Neuronal stem cell (in vitro differentiated cells): ENCODE results near the gene PCTP.
A peak's percentile ranks its signal among the peaks of the same experiment; 100 is the strongest.

Experiments used
- DNase-seq: peaks from one replicate; pipeline ENCODE4 v3.0.0-alpha.2; 2013; ENCODE audit warnings: low spot score
- H2AFZ ChIP-seq: one replicate; pipeline ENCODE4 v1.6.1; 2013; ENCODE audit warnings: mild to moderate bottlenecking, low read length, inconsistent platforms
- H2AK5ac ChIP-seq: 2 replicates; pipeline ENCODE4 v1.6.1; 2013; ENCODE audit warnings: low read depth, mild to moderate bottlenecking, inconsistent platforms, low read length, moderate library complexity, mixed read lengths
- H2BK120ac ChIP-seq: 2 replicates; pipeline ENCODE4 v1.6.1; 2013; ENCODE audit warnings: low read depth, mild to moderate bottlenecking, inconsistent platforms, low read length, moderate library complexity, mixed read lengths
- H2BK12ac ChIP-seq: one replicate; pipeline ENCODE4 v1.6.1; 2013; ENCODE audit warnings: low read length, inconsistent platforms
- H2BK15ac ChIP-seq: 2 replicates; pipeline ENCODE4 v1.6.1; 2013; ENCODE audit warnings: mild to moderate bottlenecking, low read length, inconsistent platforms, mixed read lengths
- H2BK5ac ChIP-seq: one replicate; pipeline ENCODE4 v1.6.1; 2013; ENCODE audit warnings: inconsistent platforms, mild to moderate bottlenecking, low read length, moderate library complexity
- H3K14ac ChIP-seq: one replicate; pipeline ENCODE4 v1.6.1; 2013; ENCODE audit warnings: low read length, inconsistent platforms
- H3K18ac ChIP-seq: 2 replicates; pipeline ENCODE4 v1.6.1; 2013; ENCODE audit warnings: low read length, inconsistent platforms
- H3K23ac ChIP-seq: 2 replicates; pipeline ENCODE4 v1.6.1; 2013; ENCODE audit warnings: low read depth, mild to moderate bottlenecking, mixed read lengths, low read length, inconsistent platforms; ENCODE audit not compliant: poor library complexity
- H3K27ac ChIP-seq: replicated peaks from 3 replicates; pipeline ENCODE4 v1.5.1; 2013; ENCODE audit warnings: low read length, inconsistent platforms
- H3K27me3 ChIP-seq, 3 experiments: 2 replicates each; pipeline ENCODE4 v1.6.1; 2013; ENCODE audit warnings: low read length in 3 of 3, mild to moderate bottlenecking in 2 of 3, inconsistent platforms in 1 of 3, low read depth in 1 of 3, mixed read lengths in 1 of 3, moderate library complexity in 1 of 3; ENCODE audit not compliant: control insufficient read depth in 3 of 3, insufficient read depth in 3 of 3
- H3K36me3 ChIP-seq, 2 donors: replicated peaks in 1 of 2; 2 replicates each; pipeline ENCODE4 v1.6.1; 2013; ENCODE audit warnings: low read length in 2 of 2; ENCODE audit not compliant: control insufficient read depth in 2 of 2, insufficient read depth in 2 of 2
- H3K4ac ChIP-seq: 2 replicates; pipeline ENCODE4 v1.6.1; 2013; ENCODE audit warnings: inconsistent platforms, mild to moderate bottlenecking, low read length, moderate library complexity
- H3K4me1 ChIP-seq, 2 donors: 1 replicate in 1 of 2; 2 replicates in 1 of 2; pipeline ENCODE4 v1.6.1; 2013; ENCODE audit warnings: low read length in 2 of 2, low read depth in 1 of 2; ENCODE audit not compliant: control insufficient read depth in 2 of 2, insufficient read depth in 1 of 2
- H3K4me2 ChIP-seq: one replicate; pipeline ENCODE4 v1.6.1; 2013; ENCODE audit warnings: mild to moderate bottlenecking, low read length, inconsistent platforms; ENCODE audit not compliant: insufficient read depth, poor library complexity, severe bottlenecking
- H3K4me3 ChIP-seq, 2 donors: 2 replicates each; pipeline ENCODE4 v1.5.1; 2013; ENCODE audit warnings: low read length in 2 of 2, mild to moderate bottlenecking in 2 of 2, inconsistent platforms in 1 of 2, moderate library complexity in 1 of 2
- H3K79me1 ChIP-seq: one replicate; pipeline ENCODE4 v1.6.1; 2013; ENCODE audit warnings: low read depth, mild to moderate bottlenecking, inconsistent platforms, low read length, moderate library complexity
- H3K9ac ChIP-seq: one replicate; pipeline ENCODE4 v1.6.1; 2013; ENCODE audit warnings: mild to moderate bottlenecking, low read depth, low read length, inconsistent platforms; ENCODE audit not compliant: poor library complexity
- H3K9me3 ChIP-seq, 2 donors: replicated peaks in 1 of 2; 2 replicates each; pipeline versions ENCODE3 to v1.6.1; 2013; ENCODE audit warnings: low read length in 2 of 2, mild to moderate bottlenecking in 2 of 2, inconsistent platforms in 1 of 2, low read depth in 1 of 2, mixed read lengths in 1 of 2, moderate library complexity in 1 of 2; ENCODE audit not compliant: control insufficient read depth in 2 of 2, insufficient read depth in 1 of 2
- H4K8ac ChIP-seq: one replicate; pipeline ENCODE4 v1.6.1; 2013; ENCODE audit warnings: low read depth, mild to moderate bottlenecking, inconsistent platforms, low read length, moderate library complexity
- H4K91ac ChIP-seq: one replicate; pipeline ENCODE4 v1.6.1; 2013; ENCODE audit warnings: low read length, low read depth, mild to moderate bottlenecking, inconsistent platforms; ENCODE audit not compliant: poor library complexity
- WGBS, 2 donors: extraction: QIAGEN DNeasy Blood & Tissue Kit; methylation state at CpG; one replicate each; pipeline ENCODE4 v1.1.7; 2013; ENCODE audit warnings: missing lambda C conversion rate in 2 of 2, mixed read lengths in 1 of 2; ENCODE audit not compliant: insufficient read length in 2 of 2, insufficient replicate concordance in 1 of 2; ENCODE audit errors: extremely low coverage in 2 of 2; 5-methylcytosine and 5-hydroxymethylcytosine counted together

The PCTP gene

GRCh38 chr17:55723488-55723848 lies 27.4 kb upstream of the PCTP start:
- Histone ChIP-seq H3K4me1 (peaks cover 4 to 12% of the 10 kb centered on the region in 2 donors), H3K18ac (no peak overlapping the region)

GRCh38 chr17:55726440-55726839 lies 24.4 kb upstream of the PCTP start:
- Histone ChIP-seq H2BK120ac (no peak overlapping the region), H3K18ac (no peak overlapping the region), H3K4me3 (no peak overlapping the region), H3K79me1 (no peaks in the 10 kb centered on the region), H3K4me1 (peaks cover 4 to 6% of the 10 kb centered on the region in 2 donors), H3K4me2 (no peak overlapping the region), H2BK12ac (no peak overlapping the region), H4K91ac (no peak overlapping the region), H3K4ac (no peak overlapping the region), H2AK5ac (no peak overlapping the region), H3K36me3 (no peaks in the 10 kb centered on the region), H2AFZ (no peak overlapping the region), H3K27me3 (peaks cover 0 to 82% (median 0%) of the 10 kb centered on the region in 3 experiments), H2BK15ac (no peak overlapping the region), H3K9me3 (no peaks in the 10 kb centered on the region), H2BK5ac (no peak overlapping the region), H4K8ac (no peak overlapping the region), H3K27ac (no peak overlapping the region), H3K23ac (no peak overlapping the region), H3K9ac (no peak overlapping the region), H3K14ac (no peak overlapping the region)
- no CpG with 5 or more reads among the region's 2 CpGs for WGBS, 2 donors
- DNase-seq: no peak

More at GRCh38 chr17:55723488-55723848, 27.4 kb upstream of the PCTP start:
- H2AK5ac ChIP-seq: no peak overlapping the region
- no peak overlapping the region for H2BK12ac ChIP-seq
- no peak overlapping the region for H3K4me2 ChIP-seq
- peaks cover 0 to 70% (median 0%) of the 10 kb centered on the region in 3 experiments for H3K27me3 ChIP-seq
- no peak overlapping the region for H3K4me3 ChIP-seq
- H3K79me1 ChIP-seq: no peaks in the 10 kb centered on the region
- no peak overlapping the region for H3K14ac ChIP-seq
- H2BK15ac ChIP-seq: no peak overlapping the region
- no peak overlapping the region for H3K4ac ChIP-seq
- no peak overlapping the region for H4K91ac ChIP-seq
- no peak overlapping the region for H4K8ac ChIP-seq
- H2AFZ ChIP-seq: peak overlapping the region; percentile 76
- no peak for DNase-seq
- no peak overlapping the region for H3K27ac ChIP-seq
- no peak overlapping the region for H2BK120ac ChIP-seq
- no peaks in the 10 kb centered on the region for H3K9me3 ChIP-seq
- H2BK5ac ChIP-seq: no peak overlapping the region
- H3K9ac ChIP-seq: no peak overlapping the region
- no peaks in the 10 kb centered on the region for H3K36me3 ChIP-seq
- H3K23ac ChIP-seq: no peak overlapping the region

GRCh38 chr17:55727275-55727674 lies 23.6 kb upstream of the PCTP start:
- no peak for DNase-seq
- H4K8ac ChIP-seq: no peak overlapping the region
- no peak overlapping the region for H2BK12ac ChIP-seq
- H3K27me3 ChIP-seq: peaks cover 0 to 82% (median 0%) of the 10 kb centered on the region in 3 experiments
- no peak overlapping the region for H3K9ac ChIP-seq
- H3K36me3 ChIP-seq: no peaks in the 10 kb centered on the region
- no peak overlapping the region for H2BK120ac ChIP-seq
- peaks cover 10 to 11% of the 10 kb centered on the region in 2 donors for H3K4me1 ChIP-seq
- no peak overlapping the region for H2BK5ac ChIP-seq
- no peak overlapping the region for H3K14ac ChIP-seq
- no CpG with 5 or more reads among the region's 6 CpGs for WGBS, 2 donors
- no peak overlapping the region for H3K23ac ChIP-seq
- H3K27ac ChIP-seq: no peak overlapping the region
- no peak overlapping the region for H3K4me3 ChIP-seq
- no peak overlapping the region for H4K91ac ChIP-seq
- H3K18ac ChIP-seq: no peak overlapping the region
- no peak overlapping the region for H3K4ac ChIP-seq
- H2AFZ ChIP-seq: no peak overlapping the region
- H3K79me1 ChIP-seq: no peaks in the 10 kb centered on the region
- no peak overlapping the region for H2BK15ac ChIP-seq
- no peak overlapping the region for H2AK5ac ChIP-seq
- H3K4me2 ChIP-seq: no peak overlapping the region
- no peaks in the 10 kb centered on the region for H3K9me3 ChIP-seq

- no peak overlapping the region for H3K14ac ChIP-seq
- H3K36me3 ChIP-seq: no peaks in the 10 kb centered on the region
- peaks cover 6 to 12% of the 10 kb centered on the region in 2 donors for H3K4me1 ChIP-seq
- no peak overlapping the region for H2AFZ ChIP-seq
- no peaks in the 10 kb centered on the region for H3K9me3 ChIP-seq
- no peak overlapping the region for H3K23ac ChIP-seq
- no peaks in the 10 kb centered on the region for H3K79me1 ChIP-seq
- no peak overlapping the region for H3K18ac ChIP-seq
- H3K9ac ChIP-seq: no peak overlapping the region
- H2BK12ac ChIP-seq: no peak overlapping the region
- no peak overlapping the region for H2BK15ac ChIP-seq
- H4K8ac ChIP-seq: no peak overlapping the region
- H3K27ac ChIP-seq: no peak overlapping the region
- peaks cover 0 to 76% (median 0%) of the 10 kb centered on the region in 3 experiments for H3K27me3 ChIP-seq
- no peak overlapping the region for H2BK120ac ChIP-seq
- no CpG with 5 or more reads among the region's 1 CpG for WGBS, 2 donors
- H2BK5ac ChIP-seq: no peak overlapping the region
- no peak for DNase-seq
- H3K4me3 ChIP-seq: no peak overlapping the region
- no peak overlapping the region for H3K4ac ChIP-seq
- no peak overlapping the region for H3K4me2 ChIP-seq
- H4K91ac ChIP-seq: no peak overlapping the region
- no peak overlapping the region for H2AK5ac ChIP-seq
Measured at GRCh38 chr17:55727920-55728319, 22.9 kb upstream of the PCTP start.
